Heart right ventricle (tissue), 16 donors: ENCODE results near the gene CUL4A. TPM values are rescaled to one million over a fixed set of nuclear protein-coding genes. Genes with fewer than 3 reads are reported as not detected.
A peak's percentile ranks its signal among the peaks of the same experiment; 100 is the strongest.

Source experiments
- ATAC-seq, 8 donors: fragments of 200-7000 bp; cut with Tn5 transposase; one replicate each; pipeline ENCODE4 v1.9.1; 2020; ENCODE audit warnings: mild to moderate bottlenecking in 8 of 8, moderate library complexity in 8 of 8, moderate number of reproducible peaks in 1 of 8
- DNase-seq, 2 donors: peaks; one replicate each; pipeline ENCODE4 v3.0.0-alpha.2; 2020
- H3K27ac ChIP-seq, 10 donors: fragments of 200-600 bp; sonication (generic) in 2 of 10; one replicate each; pipeline versions ENCODE4 v1.5.0 to v1.8.0; 2020 to 2022; ENCODE audit warnings: mild to moderate bottlenecking in 3 of 10
- H3K27me3 ChIP-seq, 7 donors: fragments of 200-600 bp; one replicate each; pipeline ENCODE4 v1.8.0; 2021 to 2022; ENCODE audit warnings: mild to moderate bottlenecking in 2 of 7
- H3K36me3 ChIP-seq, 9 donors: fragments of 200-600 bp; sonication (generic) in 1 of 9; one replicate each; pipeline versions ENCODE4 v1.5.0 to v1.8.0; 2020 to 2022; ENCODE audit warnings: mild to moderate bottlenecking in 2 of 9
- H3K4me1 ChIP-seq, 9 donors: fragments of 200-600 bp; sonication (generic) in 1 of 9; one replicate each; pipeline versions ENCODE4 v1.5.0 to v1.8.0; 2020 to 2022; ENCODE audit warnings: mild to moderate bottlenecking in 4 of 9
- H3K4me3 ChIP-seq, 10 donors: fragments of 200-600 bp; sonication (generic) in 2 of 10; one replicate each; pipeline versions ENCODE4 v1.5.0 to v1.8.0; 2020 to 2022; ENCODE audit warnings: mild to moderate bottlenecking in 7 of 10, moderate library complexity in 2 of 10
- H3K9me3 ChIP-seq, 11 donors: fragments of 200-600 bp in 10 of 11; sonication (generic) in 2 of 11; one replicate each; pipeline versions ENCODE4 v1.5.0 to v1.8.0; 2013 to 2022; ENCODE audit warnings: mild to moderate bottlenecking in 2 of 11, control low read depth in 1 of 11, moderate library complexity in 1 of 11
- WGBS, 2 donors: extraction: QIAGEN DNeasy Blood & Tissue Kit; methylation state at CpG; one replicate each; pipeline ENCODE4 v1.1.7; 2013; ENCODE audit warnings: inconsistent platforms in 1 of 2; 5-methylcytosine and 5-hydroxymethylcytosine counted together
- intact Hi-C, 10 donors: fragments of 100-400 bp; cut with DNase I; formaldehyde crosslinking; loops; one replicate each; pipeline versions ENCODE4 v1.11.1 to v1.14.2; 2022
- polyA plus RNA-seq, 2 donors: library from polyadenylated mRNA; stranded (reverse); fragments of 200-250 nt; gene quantifications; one replicate each; pipeline ENCODE4 v1.2.3, GENCODE V29; 2013
- total RNA-seq, 10 donors: library from RNA; stranded (reverse); fragmentation: NEBNext Ultra II Directional in 3 of 10; extraction: Animal tissue kit (Norgen Biotek cat#: 25700) in 3 of 10; gene quantifications; one replicate each; pipeline versions ENCODE4 v1.2.1 to v1.2.4, GENCODE V29; 2021 to 2023
- TF ChIP-seq, protein P1 (sequence below), 9 donors: fragments of 200-600 bp; sonication (generic) in 2 of 9; IDR thresholded peaks; one replicate each; pipeline versions ENCODE4 v1.5.0 to v1.8.0; 2021 to 2022; ENCODE audit warnings: antibody characterized with exemption in 9 of 9, mild to moderate bottlenecking in 5 of 9, moderate library complexity in 1 of 9
- donor health status: Arrhythmogenic right ventricular cardiomyopathy.
- donor health status: ischemic (EF 13 %, LVEDD 7.1; RV severe dilation, severe dysfunction).
- donor health status: healthy with polysubstance abuse.
- donor health status: DM: no; HTN: yes; CAD: no.
- donor health status: DM: no; HTN: no; CAD: no.
- donor health status: ischemic (EF 25% LVEDD 6.9; RV normal size, moderate dysfunction).
- donor health status: ischemic (EF 25% LVEDD 5.7; RV mildly dilated, moderate dysfunction).
- donor health status: healthy.
- donor health status: DM: yes; HTN: yes; CAD: no.
- donor health status: Ischemic cardiomyopathy.
- donor health status: ischemic (EF 35%, LVEDD 5.7; RV mildly dilated, moderate dysfunction).
- donor health status: nonischemic (EF 11% LVEDD 7.7; RV severe dilation, severe dysfunction).
- donor health status: DM: yes; HTN: yes; CAD: no.
- donor health status: PGD.
- donor health status: ischemic (EF 29% LVEDD 5.4; RV normal size, mild dysfunction).
- donor health status: nonischemic (EF 23%, LVEDD 6.1; RV moderate dilation, normal function).

CUL4A gene
- total and polyA plus RNA-seq, 12 donors, result 35.8 to 141 (median 110) TPM

DNA sequence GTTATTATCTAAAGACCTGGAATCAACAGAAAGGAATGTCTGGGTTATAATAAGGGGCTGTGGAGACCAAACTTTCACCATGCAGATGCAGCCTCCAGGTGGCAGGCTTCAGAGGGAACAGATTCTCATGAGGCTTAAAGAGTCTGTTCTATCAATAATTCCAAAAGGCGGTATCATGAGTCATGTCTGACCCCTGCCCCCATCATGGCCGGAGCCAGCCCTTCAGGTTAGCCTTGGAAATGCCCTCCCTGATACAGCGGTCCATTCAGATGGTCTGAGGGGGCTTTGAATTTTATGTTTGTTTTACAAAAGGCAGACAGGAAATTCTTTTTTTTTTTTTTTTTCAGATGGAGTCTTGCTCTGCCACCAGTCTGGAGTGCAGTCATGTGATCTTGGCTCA lies 66.0 kb downstream of the CUL4A start:
- peaks cover 0 to 30% (median 0%) of the 10 kb centered on the region in 9 donors for H3K4me1 ChIP-seq
- DNase-seq (no peak), ATAC-seq (peak in 5 of 8 donors; percentile 52 to 68 (median 56))
- H3K9me3 ChIP-seq, result no peaks in the 10 kb centered on the region
- TF ChIP-seq, protein P1, sequence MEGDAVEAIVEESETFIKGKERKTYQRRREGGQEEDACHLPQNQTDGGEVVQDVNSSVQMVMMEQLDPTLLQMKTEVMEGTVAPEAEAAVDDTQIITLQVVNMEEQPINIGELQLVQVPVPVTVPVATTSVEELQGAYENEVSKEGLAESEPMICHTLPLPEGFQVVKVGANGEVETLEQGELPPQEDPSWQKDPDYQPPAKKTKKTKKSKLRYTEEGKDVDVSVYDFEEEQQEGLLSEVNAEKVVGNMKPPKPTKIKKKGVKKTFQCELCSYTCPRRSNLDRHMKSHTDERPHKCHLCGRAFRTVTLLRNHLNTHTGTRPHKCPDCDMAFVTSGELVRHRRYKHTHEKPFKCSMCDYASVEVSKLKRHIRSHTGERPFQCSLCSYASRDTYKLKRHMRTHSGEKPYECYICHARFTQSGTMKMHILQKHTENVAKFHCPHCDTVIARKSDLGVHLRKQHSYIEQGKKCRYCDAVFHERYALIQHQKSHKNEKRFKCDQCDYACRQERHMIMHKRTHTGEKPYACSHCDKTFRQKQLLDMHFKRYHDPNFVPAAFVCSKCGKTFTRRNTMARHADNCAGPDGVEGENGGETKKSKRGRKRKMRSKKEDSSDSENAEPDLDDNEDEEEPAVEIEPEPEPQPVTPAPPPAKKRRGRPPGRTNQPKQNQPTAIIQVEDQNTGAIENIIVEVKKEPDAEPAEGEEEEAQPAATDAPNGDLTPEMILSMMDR (IDR thresholded peaks at IDR 0.05), result peak in 8 of 9 donors; percentile 9 to 59 (median 53)
- intact Hi-C loops, result loop anchor here in 8 of 10 donors (5.0 to 10.0 kb wide), 4 partner anchors 97 to 282 kb away; no protein-coding TSS in a partner anchor
- no peak overlapping the region for H3K4me3 ChIP-seq
- WGBS, 2 donors, result 17 to 19% methylated on average over 3 of the region's 3 CpGs
- H3K27me3 ChIP-seq, result no peaks in the 10 kb centered on the region
- H3K27ac ChIP-seq, result no peak overlapping the region
- peaks cover 0 to 18% (median 0%) of the 10 kb centered on the region in 9 donors for H3K36me3 ChIP-seq

DNA sequence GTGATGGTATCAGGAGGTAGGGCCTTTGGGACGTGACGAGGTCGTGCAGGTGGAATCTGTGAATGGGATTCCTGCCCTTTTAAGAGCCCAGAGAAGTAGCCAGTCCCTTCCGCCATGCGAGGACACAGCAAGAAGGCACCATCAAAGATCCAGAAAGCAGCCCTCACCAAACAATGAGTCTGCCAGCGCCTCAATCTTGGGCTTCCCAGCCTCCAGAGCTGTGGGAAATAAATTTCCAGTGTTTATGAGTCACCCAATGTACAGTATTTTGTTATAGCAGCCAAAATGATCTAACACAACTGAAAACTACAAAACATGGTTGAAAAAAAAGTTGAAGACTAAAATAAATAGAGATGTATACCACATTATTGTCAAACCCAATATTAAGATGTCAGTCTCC lies 70.7 kb downstream of the CUL4A start:
- no peaks in the 10 kb centered on the region for H3K27me3 ChIP-seq
- DNase-seq, result no peak
- no peaks in the 10 kb centered on the region for H3K36me3 ChIP-seq
- H3K4me1 ChIP-seq, result peaks cover 0 to 6% (median 0%) of the 10 kb centered on the region in 9 donors
- 89 to 91% methylated on average over 6 of the region's 6 CpGs for WGBS, 2 donors
- no peak overlapping the region for H3K27ac ChIP-seq
- H3K9me3 ChIP-seq, result no peaks in the 10 kb centered on the region
- no peak overlapping the region for H3K4me3 ChIP-seq
- intact Hi-C loops, result no loop called here
- no peak for ATAC-seq
- TF ChIP-seq, protein P1 (IDR thresholded peaks at IDR 0.05), result no peak

DNA sequence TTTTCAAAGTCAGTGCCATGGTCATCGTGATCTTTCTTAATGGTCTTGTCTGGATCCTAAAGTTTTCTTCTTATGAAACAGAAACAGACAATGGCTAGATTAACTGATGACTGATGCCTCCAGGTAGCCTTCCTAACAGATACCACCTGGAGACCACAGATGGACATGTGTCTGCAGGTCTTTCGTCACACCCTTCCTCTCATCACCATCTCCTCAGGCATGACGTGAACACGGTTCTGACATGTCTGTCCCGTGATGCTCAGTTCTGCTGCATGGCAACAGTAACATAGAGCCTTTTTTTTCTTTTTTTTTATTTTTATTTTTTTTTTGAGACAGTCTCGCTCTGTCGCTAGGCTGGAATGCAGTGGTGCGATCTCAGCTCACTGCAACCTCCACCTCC lies 74.5 kb downstream of the CUL4A start:
- Histone ChIP-seq H3K4me1 (no peaks in the 10 kb centered on the region), H3K4me3 (no peak overlapping the region), H3K36me3 (no peaks in the 10 kb centered on the region), H3K27ac (no peak overlapping the region), H3K9me3 (no peaks in the 10 kb centered on the region), H3K27me3 (peaks cover 0 to 22% (median 4%) of the 10 kb centered on the region in 7 donors)
- ATAC-seq, result no peak
- WGBS, 2 donors, result 87 to 90% methylated on average over 8 of the region's 8 CpGs
- no peak for DNase-seq
- intact Hi-C loops, result no loop called here
- TF ChIP-seq, protein P1 (IDR thresholded peaks at IDR 0.05), result no peak

DNA sequence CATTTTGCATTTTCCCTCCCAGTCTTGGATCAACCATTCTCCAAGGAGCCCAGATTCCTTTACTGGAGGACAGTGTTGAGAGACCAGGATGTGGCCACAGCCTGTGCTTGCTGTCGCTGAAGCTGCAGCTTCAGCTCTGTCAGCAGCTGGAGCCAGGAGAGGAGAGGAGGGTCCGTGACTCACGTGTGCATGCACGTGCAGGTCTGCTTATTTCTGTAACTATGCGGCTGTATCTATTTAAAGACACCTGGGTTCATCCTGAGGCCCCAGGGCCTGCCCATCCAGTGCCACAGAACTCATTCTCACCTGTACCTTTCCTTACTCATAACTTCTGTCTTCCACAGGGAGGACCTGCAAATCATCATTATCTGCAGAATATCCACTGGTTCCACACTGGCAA lies 79.5 kb downstream of the CUL4A start:
- H3K36me3 ChIP-seq, result no peaks in the 10 kb centered on the region
- intact Hi-C loops, result no loop called here
- ATAC-seq (no peak), DNase-seq (no peak)
- peaks cover 0 to 15% (median 3%) of the 10 kb centered on the region in 9 donors for H3K4me1 ChIP-seq
- no peak overlapping the region for H3K4me3 ChIP-seq
- no peak overlapping the region for H3K27ac ChIP-seq
- WGBS, 2 donors, result 47 to 49% methylated on average over 5 of the region's 5 CpGs
- TF ChIP-seq, protein P1 (IDR thresholded peaks at IDR 0.05), result no peak
- no peaks in the 10 kb centered on the region for H3K9me3 ChIP-seq
- peaks cover 0 to 51% (median 26%) of the 10 kb centered on the region in 7 donors for H3K27me3 ChIP-seq
